Measurements from ENCODE around the gene UGDH. TPM values are rescaled to one million over a fixed set of nuclear protein-coding genes. Genes with fewer than 3 reads are reported as not detected.

The UGDH gene
- total and polyA plus RNA-seq, 2 donors (not counting 3 experiments of a cell fraction or from before 2014, with no cell fraction given) = 41.3 to 62.1 TPM

DNA sequence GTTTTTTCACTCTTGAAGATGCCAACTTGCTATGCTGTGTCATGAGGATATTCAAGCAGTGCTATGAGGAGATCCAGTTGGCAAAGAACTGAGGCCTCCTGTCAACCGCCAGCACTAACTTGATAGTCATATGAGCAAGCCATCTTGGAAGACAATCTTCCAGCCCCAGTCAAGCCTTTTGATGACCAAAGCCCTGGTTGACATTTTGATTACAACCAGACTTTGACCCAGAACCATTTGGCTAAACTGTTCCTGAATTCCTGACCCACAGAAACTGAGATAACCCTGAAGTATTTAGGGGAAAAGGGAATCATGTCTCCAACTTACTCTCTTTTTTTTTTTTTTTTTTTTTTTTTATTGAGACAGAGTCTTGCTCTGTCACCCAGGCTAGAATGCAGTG lies 32.9 kb downstream of the UGDH start:
- POLR2A ChIA-PET = no interaction called here
- intact Hi-C loops (cut with micrococcal nuclease) (no loop called here), dilution Hi-C loops (cut with MboI; ENCODE audit: extremely low pct_ligation_motif_present, low sequenced_read_pairs) (no loop called here)
- no peaks in the 10 kb centered on the region for H3K79me2 ChIP-seq (ENCODE audit: control insufficient read depth, insufficient read depth, low read length)
- H3K27me3 ChIP-seq (ENCODE audit: control insufficient read depth in 2 of 2, insufficient read depth in 2 of 2, low read length in 2 of 2) = no peaks in the 10 kb centered on the region
- no peaks in the 10 kb centered on the region for H3K9me1 ChIP-seq (replicated peaks; ENCODE audit: control insufficient read depth, extremely low read depth, insufficient read depth, low read length)
- no peak overlapping the region for H3K9ac ChIP-seq (replicated peaks; ENCODE audit: extremely low read depth, insufficient read depth, low read length)
- H3K4me3 ChIP-seq (replicated peaks in 1 of 3; ENCODE audit: insufficient read depth in 1 of 3, low read depth in 1 of 3, low read length in 3 of 3) = no peak overlapping the region
- BruUV-seq (replicated peaks) = no TSS peak
- no peak overlapping the region for H3K4me2 ChIP-seq (ENCODE audit: insufficient read depth, low read length)
- DNase-seq (ENCODE audit: low read depth, low spot score) (no peak), FAIRE-seq (no peak)
- no peaks in the 10 kb centered on the region for H3K9me3 ChIP-seq (replicated peaks; ENCODE audit: control insufficient read depth, insufficient read depth, low read length)
- CTCF ChIA-PET = no interaction called here
- no peak for TF ChIP-seq FOS (IDR thresholded peaks at IDR 0.05; ENCODE audit: borderline replicate concordance, insufficient read depth, low read length)
- TF ChIP-seq GATA2 (IDR thresholded peaks at IDR 0.05; ENCODE audit: insufficient read depth, insufficient read length, low read depth, low read length) = no peak
- TF ChIP-seq, protein P1, sequence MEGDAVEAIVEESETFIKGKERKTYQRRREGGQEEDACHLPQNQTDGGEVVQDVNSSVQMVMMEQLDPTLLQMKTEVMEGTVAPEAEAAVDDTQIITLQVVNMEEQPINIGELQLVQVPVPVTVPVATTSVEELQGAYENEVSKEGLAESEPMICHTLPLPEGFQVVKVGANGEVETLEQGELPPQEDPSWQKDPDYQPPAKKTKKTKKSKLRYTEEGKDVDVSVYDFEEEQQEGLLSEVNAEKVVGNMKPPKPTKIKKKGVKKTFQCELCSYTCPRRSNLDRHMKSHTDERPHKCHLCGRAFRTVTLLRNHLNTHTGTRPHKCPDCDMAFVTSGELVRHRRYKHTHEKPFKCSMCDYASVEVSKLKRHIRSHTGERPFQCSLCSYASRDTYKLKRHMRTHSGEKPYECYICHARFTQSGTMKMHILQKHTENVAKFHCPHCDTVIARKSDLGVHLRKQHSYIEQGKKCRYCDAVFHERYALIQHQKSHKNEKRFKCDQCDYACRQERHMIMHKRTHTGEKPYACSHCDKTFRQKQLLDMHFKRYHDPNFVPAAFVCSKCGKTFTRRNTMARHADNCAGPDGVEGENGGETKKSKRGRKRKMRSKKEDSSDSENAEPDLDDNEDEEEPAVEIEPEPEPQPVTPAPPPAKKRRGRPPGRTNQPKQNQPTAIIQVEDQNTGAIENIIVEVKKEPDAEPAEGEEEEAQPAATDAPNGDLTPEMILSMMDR (IDR thresholded peaks at IDR 0.05; ENCODE audit: extremely low read depth in 1 of 2, insufficient read depth in 1 of 2, low read depth in 1 of 2, low read length in 2 of 2) = no peak
- no peak for TF ChIP-seq JUN (IDR thresholded peaks at IDR 0.05; ENCODE audit: borderline replicate concordance, insufficient read depth, insufficient read length, low read depth)
- TF ChIP-seq POLR2AphosphoS5 (IDR thresholded peaks at IDR 0.05; ENCODE audit: insufficient read depth, low read depth, low read length) = no peak
- TF ChIP-seq MYC (IDR thresholded peaks at IDR 0.05; ENCODE audit: low read depth, low read length) = no peak
- TF ChIP-seq, protein P2, sequence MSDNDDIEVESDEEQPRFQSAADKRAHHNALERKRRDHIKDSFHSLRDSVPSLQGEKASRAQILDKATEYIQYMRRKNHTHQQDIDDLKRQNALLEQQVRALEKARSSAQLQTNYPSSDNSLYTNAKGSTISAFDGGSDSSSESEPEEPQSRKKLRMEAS (IDR thresholded peaks at IDR 0.05; ENCODE audit: insufficient read depth, insufficient read length) = no peak
- TF ChIP-seq POLR2A (IDR thresholded peaks at IDR 0.05; ENCODE audit: low read depth, low read length) = no peak
- TF ChIP-seq EZH2 (IDR thresholded peaks at IDR 0.05; ENCODE audit: borderline replicate concordance, low read depth, low read length, severe bottlenecking) = no peak
- H3K36me3 ChIP-seq (ENCODE audit: control insufficient read depth in 2 of 2, extremely low read depth in 1 of 2, insufficient read depth in 2 of 2, low read length in 2 of 2) = peaks cover 0 to 4% of the 10 kb centered on the region in 2 experiments
- H2AFZ ChIP-seq (ENCODE audit: low read depth, low read length) = no peak overlapping the region
- no peak overlapping the region for H3K27ac ChIP-seq (ENCODE audit: insufficient read depth, low read depth, low read length)
- H3K4me1 ChIP-seq (ENCODE audit: control insufficient read depth, extremely low read depth, insufficient read depth, low read length) = no peaks in the 10 kb centered on the region
- H4K20me1 ChIP-seq (replicated peaks; ENCODE audit: control insufficient read depth, extremely low read depth, insufficient read depth, low read length) = no peaks in the 10 kb centered on the region
